ENCODE data around the gene OR2H2. TPM values are rescaled to one million over a fixed set of nuclear protein-coding genes. Genes with fewer than 3 reads are reported as not detected.
A peak's percentile ranks its signal among the peaks of the same experiment; 100 is the strongest.

OR2H2 gene
- total RNA-seq, 1 experiment from 2014 or later, result not detected

DNA sequence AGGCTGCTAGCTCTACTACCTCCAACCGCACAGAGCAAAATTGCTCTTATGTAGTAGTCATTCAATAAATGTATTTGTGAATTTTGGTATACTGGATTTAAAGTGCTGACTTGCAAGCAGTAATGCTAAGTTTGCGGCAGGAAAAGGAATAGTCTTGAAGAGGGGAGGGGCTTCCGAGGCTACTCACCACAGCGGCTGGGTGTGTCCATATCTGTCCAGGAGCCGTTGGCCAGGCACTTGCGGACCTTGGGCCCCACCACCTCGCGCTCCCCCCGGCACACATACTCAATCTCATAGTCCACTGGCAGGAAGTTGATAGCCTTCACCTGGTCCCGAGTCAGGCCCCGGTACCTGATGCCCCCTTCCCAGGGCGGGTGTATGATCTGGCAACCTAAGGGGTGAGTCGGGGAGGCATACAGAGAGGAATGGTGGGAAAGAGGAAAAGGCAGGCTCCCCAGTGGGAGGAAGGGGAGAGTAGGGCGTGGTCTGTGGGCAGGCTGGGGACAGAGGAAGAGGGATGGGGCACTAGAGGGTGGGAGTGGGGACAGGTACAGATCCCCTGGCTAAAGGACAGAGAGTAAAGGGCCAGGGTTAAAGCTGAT is 46.4 kb downstream of the OR2H2 start:
- Mint-ChIP-seq H3K27me3 (ENCODE audit: insufficient read depth, unreplicated experiment) (peaks cover 33% of the 10 kb centered on the region), H3K9me3 (ENCODE audit: unreplicated experiment) (no peaks in the 10 kb centered on the region), H3K4me1 (ENCODE audit: low read depth, unreplicated experiment) (peaks cover 14% of the 10 kb centered on the region), H3K36me3 (ENCODE audit: insufficient read depth, unreplicated experiment) (no peaks in the 10 kb centered on the region), H3K4me3 (ENCODE audit: unreplicated experiment) (peak overlapping the region; percentile 82), H3K27ac (ENCODE audit: unreplicated experiment) (no peak overlapping the region)
- H3K27me3 ChIP-seq (replicated peaks; ENCODE audit: control insufficient read depth, insufficient read depth, low read length), result no peaks in the 10 kb centered on the region
- ChIA-PET CTCF (no interaction called here), POLR2A (no interaction called here)
- 0 out of 2 replicates have a peak, but pooled peaks cover 5% of the 10 kb centered on the region for H3K4me1 ChIP-seq
- H3K36me3 ChIP-seq (ENCODE audit: control insufficient read depth, insufficient read depth, low read length), result no peaks in the 10 kb centered on the region
- intact Hi-C loops (cut with micrococcal nuclease; ENCODE audit: unreplicated experiment), result no loop called here
- no TSS peak for BruUV-seq (replicated peaks)
- TF ChIP-seq, protein P1, sequence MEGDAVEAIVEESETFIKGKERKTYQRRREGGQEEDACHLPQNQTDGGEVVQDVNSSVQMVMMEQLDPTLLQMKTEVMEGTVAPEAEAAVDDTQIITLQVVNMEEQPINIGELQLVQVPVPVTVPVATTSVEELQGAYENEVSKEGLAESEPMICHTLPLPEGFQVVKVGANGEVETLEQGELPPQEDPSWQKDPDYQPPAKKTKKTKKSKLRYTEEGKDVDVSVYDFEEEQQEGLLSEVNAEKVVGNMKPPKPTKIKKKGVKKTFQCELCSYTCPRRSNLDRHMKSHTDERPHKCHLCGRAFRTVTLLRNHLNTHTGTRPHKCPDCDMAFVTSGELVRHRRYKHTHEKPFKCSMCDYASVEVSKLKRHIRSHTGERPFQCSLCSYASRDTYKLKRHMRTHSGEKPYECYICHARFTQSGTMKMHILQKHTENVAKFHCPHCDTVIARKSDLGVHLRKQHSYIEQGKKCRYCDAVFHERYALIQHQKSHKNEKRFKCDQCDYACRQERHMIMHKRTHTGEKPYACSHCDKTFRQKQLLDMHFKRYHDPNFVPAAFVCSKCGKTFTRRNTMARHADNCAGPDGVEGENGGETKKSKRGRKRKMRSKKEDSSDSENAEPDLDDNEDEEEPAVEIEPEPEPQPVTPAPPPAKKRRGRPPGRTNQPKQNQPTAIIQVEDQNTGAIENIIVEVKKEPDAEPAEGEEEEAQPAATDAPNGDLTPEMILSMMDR (IDR thresholded peaks at IDR 0.05; ENCODE audit: insufficient read depth in 1 of 2, low read depth in 1 of 2, low read length in 1 of 2, severe bottlenecking in 1 of 2, unreplicated experiment in 1 of 2), result no peak
- no peak for DNase-seq
- H3K4me3 ChIP-seq (ENCODE audit: low read depth, low read length), result no peak overlapping the region
- no peaks in the 10 kb centered on the region for H3K9me3 ChIP-seq

- Histone ChIP-seq H3K4me1 (0 out of 2 replicates have a peak, but pooled peaks cover 5% of the 10 kb centered on the region), H3K36me3 (ENCODE audit: control insufficient read depth, insufficient read depth, low read length) (no peaks in the 10 kb centered on the region), H3K4me3 (ENCODE audit: low read depth, low read length) (peak overlapping the region; percentile 58), H3K9me3 (no peaks in the 10 kb centered on the region), H3K27me3 (replicated peaks; ENCODE audit: control insufficient read depth, insufficient read depth, low read length) (no peaks in the 10 kb centered on the region)
- no TSS peak for BruUV-seq (replicated peaks)
- CTCF ChIA-PET, result interaction anchor here (0.5 to 1.0 kb wide), 4 partner anchors 10 to 64 kb away, joined by 3 to 7 read pairs (median 4); no protein-coding TSS in a partner anchor
- TF ChIP-seq, protein P1 (IDR thresholded peaks at IDR 0.05; ENCODE audit: insufficient read depth in 1 of 2, low read depth in 1 of 2, low read length in 1 of 2, severe bottlenecking in 1 of 2, unreplicated experiment in 1 of 2), result no peak
- Mint-ChIP-seq H3K9me3 (ENCODE audit: unreplicated experiment) (no peaks in the 10 kb centered on the region), H3K36me3 (ENCODE audit: insufficient read depth, unreplicated experiment) (no peaks in the 10 kb centered on the region), H3K4me3 (ENCODE audit: unreplicated experiment) (peak overlapping the region; percentile 82), H3K27ac (ENCODE audit: unreplicated experiment) (peak overlapping the region; percentile 4), H3K4me1 (ENCODE audit: low read depth, unreplicated experiment) (peaks cover 14% of the 10 kb centered on the region), H3K27me3 (ENCODE audit: insufficient read depth, unreplicated experiment) (peaks cover 27% of the 10 kb centered on the region)
- intact Hi-C loops (cut with micrococcal nuclease; ENCODE audit: unreplicated experiment), result no loop called here
- POLR2A ChIA-PET, result no interaction called here
- DNase-seq, result peak; percentile 37 to 56
These were observed 47.2 kb downstream of the OR2H2 start for GRCh38 chr6:29631860-29632731.

- Histone ChIP-seq H3K36me3 (ENCODE audit: control insufficient read depth, insufficient read depth, low read length) (no peaks in the 10 kb centered on the region), H3K4me1 (0 out of 2 replicates have a peak, but pooled peaks cover 5% of the 10 kb centered on the region), H3K4me3 (ENCODE audit: low read depth, low read length) (peak within 1 kb of the TSS; percentile 58), H3K9me3 (no peaks in the 10 kb centered on the region), H3K27me3 (replicated peaks; ENCODE audit: control insufficient read depth, insufficient read depth, low read length) (no peaks in the 10 kb centered on the region)
- Mint-ChIP-seq H3K9me3 (ENCODE audit: unreplicated experiment) (no peaks in the 10 kb centered on the region), H3K36me3 (ENCODE audit: insufficient read depth, unreplicated experiment) (no peaks in the 10 kb centered on the region), H3K4me3 (ENCODE audit: unreplicated experiment) (peak within 1 kb of the TSS; percentile 82), H3K4me1 (ENCODE audit: low read depth, unreplicated experiment) (peaks cover 14% of the 10 kb centered on the region), H3K27ac (ENCODE audit: unreplicated experiment) (peak within 1 kb of the TSS; percentile 4), H3K27me3 (ENCODE audit: insufficient read depth, unreplicated experiment) (peaks cover 28% of the 10 kb centered on the region)
- CTCF ChIA-PET, result interaction anchor here (0.5 to 1.1 kb wide), 10 partner anchors 9 to 118 kb away, joined by 3 to 7 read pairs (median 4); no protein-coding TSS in a partner anchor
- TF ChIP-seq, protein P1 (IDR thresholded peaks at IDR 0.05; ENCODE audit: insufficient read depth in 1 of 2, low read depth in 1 of 2, low read length in 1 of 2, severe bottlenecking in 1 of 2, unreplicated experiment in 1 of 2), result no peak
- intact Hi-C loops (cut with micrococcal nuclease; ENCODE audit: unreplicated experiment), result no loop called here
- peak; percentile 78 to 79 for DNase-seq
- POLR2A ChIA-PET, result no interaction called here
- no TSS peak for BruUV-seq (replicated peaks)
These were observed 48.0 kb downstream of the OR2H2 start, which contains the start of gene GABBR1 for GRCh38 chr6:29632789-29633533. GABBR1 (minus strand) TSS chr6:29633183; CDS start chr6:29632385, 798 bp downstream.

Data from Caco-2 (cell line).